Lung microvascular endothelial cell (primary cell): ENCODE measurements around the gene SLC16A5. TPM values are rescaled to one million over a fixed set of nuclear protein-coding genes. Genes with fewer than 3 reads are reported as not detected.

Experiments
- total RNA-seq: library from RNA; depleted of rRNA; stranded (reverse); fragments of >200 nt; gene quantifications from 2 replicates; pipeline ENCODE4 v1.2.1, GENCODE V29; 2014

SLC16A5 gene
- total RNA-seq, 1 donor from 2014 or later: 2.0 TPM

Other genes starting within 250 kb of the SLC16A5 start
- gene GRIN2C, start 228.1 kb upstream of the SLC16A5 start, total RNA-seq: under 0.01 TPM in 2 replicates
- gene FDXR, start 215.0 kb upstream of the SLC16A5 start, total RNA-seq: 12.9 and 41.2 TPM in 2 replicates
- gene FADS6, start 194.3 kb upstream of the SLC16A5 start, total RNA-seq: not detected in 2 replicates
- gene USH1G, start 164.7 kb upstream of the SLC16A5 start, total RNA-seq: not detected in 2 replicates
- not detected in 2 replicates for gene OTOP2, start 163.7 kb upstream of the SLC16A5 start, total RNA-seq
- gene OTOP3, start 152.1 kb upstream of the SLC16A5 start, total RNA-seq: not detected in 2 replicates
- gene HID1, start 115.2 kb upstream of the SLC16A5 start, total RNA-seq: 21.4 and 44.8 TPM in 2 replicates
- gene CDR2L, start 100.3 kb upstream of the SLC16A5 start, total RNA-seq: 5.0 and 5.7 TPM in 2 replicates
- gene MRPL58, start 75.3 kb upstream of the SLC16A5 start, total RNA-seq: 17.9 and 19.4 TPM in 2 replicates
- gene ATP5PD, start 41.0 kb upstream of the SLC16A5 start, total RNA-seq: 156 and 219 TPM in 2 replicates
- 9.2 and 11.9 TPM in 2 replicates for gene KCTD2, start 40.7 kb upstream of the SLC16A5 start, total RNA-seq
- 2.4 and 2.8 TPM in 2 replicates for gene ARMC7, start 22.0 kb downstream of the SLC16A5 start, total RNA-seq
- 34.7 and 38.7 TPM in 2 replicates for gene NT5C, start 43.8 kb downstream of the SLC16A5 start, total RNA-seq
- gene JPT1, start 66.6 kb downstream of the SLC16A5 start, total RNA-seq: 72.4 and 119 TPM in 2 replicates
- gene SUMO2, start 95.0 kb downstream of the SLC16A5 start, total RNA-seq: 89.4 and 100 TPM in 2 replicates
- gene NUP85, start 117.7 kb downstream of the SLC16A5 start, total RNA-seq: 28.3 and 31.5 TPM in 2 replicates
- gene GGA3, start 173.7 kb downstream of the SLC16A5 start, total RNA-seq: 6.1 and 10.5 TPM in 2 replicates
- gene MRPS7, start 173.9 kb downstream of the SLC16A5 start, total RNA-seq: 60.9 and 61.0 TPM in 2 replicates
- 7.4 and 7.5 TPM in 2 replicates for gene MIF4GD, start 183.3 kb downstream of the SLC16A5 start, total RNA-seq
- gene SLC25A19, start 201.5 kb downstream of the SLC16A5 start, total RNA-seq: 3.9 and 6.5 TPM in 2 replicates